ENCODE data around the gene SLC34A3. TPM values are rescaled to one million over a fixed set of nuclear protein-coding genes. Genes with fewer than 3 reads are reported as not detected.

Gene SLC34A3
- total RNA-seq, 1 experiment from 2014 or later = not detected

- intact Hi-C loops (cut with micrococcal nuclease) = no loop called here
- no TSS peak for BruUV-seq (replicated peaks)
- H3K4me3 Mint-ChIP-seq (ENCODE audit: unreplicated experiment) = no peak overlapping the region
- no peaks in the 10 kb centered on the region for H3K4me1 Mint-ChIP-seq (ENCODE audit: insufficient read depth, unreplicated experiment)
- H3K27me3 Mint-ChIP-seq (ENCODE audit: insufficient read depth, unreplicated experiment) = no peaks in the 10 kb centered on the region
- H3K9me3 Mint-ChIP-seq (ENCODE audit: unreplicated experiment) = no peaks in the 10 kb centered on the region
- no peak for TF ChIP-seq CTCF (IDR thresholded peaks at IDR 0.05; ENCODE audit: unreplicated experiment)
- CTCF ChIA-PET = no interaction called here
- no peak overlapping the region for H3K27ac Mint-ChIP-seq (ENCODE audit: low read depth, unreplicated experiment)
- POLR2A ChIA-PET = interaction anchor here (5.6 kb wide), 1 partner anchor 8 kb away, joined by 118 read pairs; the partner anchor contains the start of gene TUBB4B
- H3K36me3 Mint-ChIP-seq (ENCODE audit: insufficient read depth, unreplicated experiment) = peaks cover 10% of the 10 kb centered on the region
- DNase-seq (ENCODE audit: unreplicated experiment) = no peak
These were observed 21.0 kb downstream of the SLC34A3 start for GRCh38 chr9:137251490-137252268.

GRCh38 chr9:137252555-137253506 lies 22.1 kb downstream of the SLC34A3 start:
- CTCF ChIA-PET = interaction anchor here (0.6 to 2.2 kb wide), 3 partner anchors 9 to 558 kb away, joined by 4 to 11 read pairs (median 8); no protein-coding TSS in a partner anchor
- no peak overlapping the region for H3K4me3 Mint-ChIP-seq (ENCODE audit: unreplicated experiment)
- H3K9me3 Mint-ChIP-seq (ENCODE audit: unreplicated experiment) = no peaks in the 10 kb centered on the region
- no peak overlapping the region for H3K27ac Mint-ChIP-seq (ENCODE audit: low read depth, unreplicated experiment)
- H3K36me3 Mint-ChIP-seq (ENCODE audit: insufficient read depth, unreplicated experiment) = peaks cover 21% of the 10 kb centered on the region
- no TSS peak for BruUV-seq (replicated peaks)
- POLR2A ChIA-PET = interaction anchor here (2.4 to 5.6 kb wide), 2 partner anchors 9 to 30 kb away, joined by 6 to 118 read pairs; partner anchors contain the start of gene TUBB4B
- intact Hi-C loops (cut with micrococcal nuclease) = no loop called here
- H3K4me1 Mint-ChIP-seq (ENCODE audit: insufficient read depth, unreplicated experiment) = no peaks in the 10 kb centered on the region
- H3K27me3 Mint-ChIP-seq (ENCODE audit: insufficient read depth, unreplicated experiment) = no peaks in the 10 kb centered on the region
- no peak for DNase-seq (ENCODE audit: unreplicated experiment)
- TF ChIP-seq CTCF (IDR thresholded peaks at IDR 0.05; ENCODE audit: unreplicated experiment) = no peak

GRCh38 chr9:137253717-137254623 lies 23.3 kb downstream of the SLC34A3 start:
- BruUV-seq (replicated peaks) = no TSS peak
- intact Hi-C loops (cut with micrococcal nuclease) = no loop called here
- ChIA-PET POLR2A (interaction anchor here (0.7 to 5.6 kb wide), 12 partner anchors 11 to 365 kb away, joined by 3 to 118 read pairs (median 5); partner anchors contain the start of genes EHMT1, MAN1B1, SSNA1 and TOR4A), CTCF (interaction anchor here (0.6 to 2.2 kb wide), 5 partner anchors 10 to 559 kb away, joined by 3 to 11 read pairs (median 4); no protein-coding TSS in a partner anchor)
- Mint-ChIP-seq H3K4me1 (ENCODE audit: insufficient read depth, unreplicated experiment) (no peaks in the 10 kb centered on the region), H3K27me3 (ENCODE audit: insufficient read depth, unreplicated experiment) (no peaks in the 10 kb centered on the region), H3K27ac (ENCODE audit: low read depth, unreplicated experiment) (peak overlapping the region; percentile 77), H3K36me3 (ENCODE audit: insufficient read depth, unreplicated experiment) (peaks cover 33% of the 10 kb centered on the region), H3K9me3 (ENCODE audit: unreplicated experiment) (no peaks in the 10 kb centered on the region), H3K4me3 (ENCODE audit: unreplicated experiment) (peak overlapping the region; percentile 82)
- no peak for DNase-seq (ENCODE audit: unreplicated experiment)
- no peak for TF ChIP-seq CTCF (IDR thresholded peaks at IDR 0.05; ENCODE audit: unreplicated experiment)

All from MCF 10A (cell line).